T47D (cell line): Measurements from ENCODE around the gene MAVS.
"Not testable (repeated sequence)": the region's sequence is repeated elsewhere in the genome, so short reads cannot be mapped to it uniquely, and the experiment has no call there.

Experiments
- DNase-seq, 2 experiments: peaks; one replicate each; pipeline versions ENCODE4 v3.0.0 to v3.0.0-alpha.2; 2011 to 2012; ENCODE audit warnings: low read depth in 1 of 2, low spot score in 1 of 2
- JUND ChIP-seq: IDR thresholded peaks from 2 replicates; pipeline ENCODE4 v1.6.1; 2012; ENCODE audit warnings: low read depth
- in situ Hi-C: cut with HindIII; loops from 2 replicates; pipeline ENCODE4 v1.10.0; 2016; ENCODE audit warnings: low sequenced_read_pairs, low pct_unique_long_range_greater_than_20kb

MAVS gene

DNA sequence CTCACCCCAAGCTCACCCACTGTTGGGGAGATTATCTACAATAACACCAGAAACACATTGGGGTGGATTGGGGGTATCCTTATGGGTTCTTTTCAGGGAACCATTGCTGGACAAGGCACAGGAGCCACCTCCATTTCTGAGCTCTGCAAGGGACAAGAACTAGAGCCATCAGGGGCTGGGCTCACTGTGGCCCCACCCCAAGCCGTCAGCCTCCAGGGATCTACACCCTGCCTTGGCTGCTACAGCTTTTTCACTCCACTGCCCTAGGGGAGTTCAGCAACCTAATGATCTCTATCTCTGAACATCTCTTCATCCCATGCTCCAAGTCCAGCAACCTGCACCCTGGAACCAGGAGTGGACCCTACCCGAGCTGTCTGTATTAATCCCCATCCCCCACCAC is 21.2 kb downstream of the MAVS start:
- no peak for DNase-seq
- no peak for TF ChIP-seq JUND
- in situ Hi-C loops = no loop called here

DNA sequence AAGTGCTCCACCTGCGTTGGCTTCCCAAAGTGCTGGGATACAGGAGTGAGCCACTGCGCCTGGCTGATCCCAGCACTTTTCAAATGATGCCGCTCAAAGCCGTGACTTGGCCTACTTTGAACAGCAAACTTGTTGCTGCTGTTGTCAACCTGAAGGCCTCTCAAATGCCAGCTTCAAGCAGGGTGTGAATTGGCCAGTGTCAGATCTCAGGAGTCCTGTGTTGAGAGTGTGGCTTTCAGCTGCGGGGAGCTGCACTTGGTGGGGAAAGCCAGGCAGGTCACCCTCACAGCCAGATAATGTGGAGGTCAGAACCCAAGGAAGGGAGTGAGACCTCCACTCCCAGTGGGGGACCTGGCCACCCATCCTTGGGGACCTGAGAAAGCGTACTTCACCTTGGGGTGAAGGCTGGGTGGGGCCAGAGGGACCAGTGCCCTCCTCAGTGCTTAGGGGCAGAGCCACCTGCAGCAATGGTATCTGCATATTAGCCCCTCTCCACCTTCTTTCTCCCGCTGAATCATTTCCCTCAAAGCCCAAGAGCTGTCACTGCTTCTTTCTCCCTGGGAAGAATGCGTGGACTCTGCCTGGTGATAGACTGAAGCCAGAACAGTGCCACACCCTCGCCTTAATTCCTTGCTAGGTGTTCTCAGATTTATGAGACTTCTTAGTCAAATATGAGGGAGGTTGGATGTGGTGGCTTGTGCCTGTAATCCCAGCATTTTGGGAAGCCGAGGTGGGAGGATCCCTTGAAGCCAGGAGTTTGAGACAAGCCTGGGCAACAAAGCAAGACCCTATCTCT is 23.4 kb downstream of the MAVS start:
- no peak for DNase-seq
- in situ Hi-C loops = no loop called here
- TF ChIP-seq JUND = no peak

- in situ Hi-C loops = no loop called here
- TF ChIP-seq JUND = no peak
Measured at GRCh38 chr20:3871550-3872265, 25.1 kb downstream of the MAVS start.

GRCh38 chr20:3873507-3873906 is 26.9 kb downstream of the MAVS start:
- TF ChIP-seq JUND = no peak
- in situ Hi-C loops = no loop called here
- DNase-seq = no peak

More at GRCh38 chr20:3871550-3872265, 25.1 kb downstream of the MAVS start:
- DNase-seq = no peak

DNA sequence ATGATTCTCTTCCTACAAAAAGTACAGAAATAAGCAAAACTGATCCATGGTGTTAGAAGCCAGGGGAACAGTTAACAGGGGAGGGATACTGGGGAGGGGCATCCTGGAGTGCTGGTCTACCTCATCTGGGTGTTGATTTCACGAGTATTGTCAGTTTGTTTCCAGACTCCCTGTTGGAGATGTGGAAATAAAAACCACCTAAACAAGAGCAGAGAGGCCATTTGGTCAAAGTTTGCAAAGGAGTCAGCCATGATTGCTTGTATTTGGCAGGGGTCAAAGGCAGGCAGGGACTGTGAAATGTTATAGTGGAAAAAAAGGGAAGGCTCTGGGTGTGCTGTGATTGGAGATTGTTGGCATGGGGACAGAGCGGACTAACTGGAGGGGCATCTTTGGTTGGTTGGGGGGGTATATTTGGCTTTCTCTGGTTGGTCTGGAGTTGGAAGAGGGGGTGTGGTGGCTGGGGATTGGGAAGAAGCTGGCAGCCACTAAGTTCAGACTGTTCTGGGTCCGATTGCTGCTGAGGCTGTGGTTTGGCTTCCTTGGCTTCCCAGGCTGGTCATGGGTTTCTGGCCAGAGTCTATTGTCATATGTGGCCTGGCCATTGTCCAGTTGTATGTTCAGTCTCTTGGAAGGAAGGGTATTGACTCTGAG is 27.7 kb downstream of the MAVS start:
- DNase-seq = no peak
- TF ChIP-seq JUND = no peak
- in situ Hi-C loops = no loop called here

DNA sequence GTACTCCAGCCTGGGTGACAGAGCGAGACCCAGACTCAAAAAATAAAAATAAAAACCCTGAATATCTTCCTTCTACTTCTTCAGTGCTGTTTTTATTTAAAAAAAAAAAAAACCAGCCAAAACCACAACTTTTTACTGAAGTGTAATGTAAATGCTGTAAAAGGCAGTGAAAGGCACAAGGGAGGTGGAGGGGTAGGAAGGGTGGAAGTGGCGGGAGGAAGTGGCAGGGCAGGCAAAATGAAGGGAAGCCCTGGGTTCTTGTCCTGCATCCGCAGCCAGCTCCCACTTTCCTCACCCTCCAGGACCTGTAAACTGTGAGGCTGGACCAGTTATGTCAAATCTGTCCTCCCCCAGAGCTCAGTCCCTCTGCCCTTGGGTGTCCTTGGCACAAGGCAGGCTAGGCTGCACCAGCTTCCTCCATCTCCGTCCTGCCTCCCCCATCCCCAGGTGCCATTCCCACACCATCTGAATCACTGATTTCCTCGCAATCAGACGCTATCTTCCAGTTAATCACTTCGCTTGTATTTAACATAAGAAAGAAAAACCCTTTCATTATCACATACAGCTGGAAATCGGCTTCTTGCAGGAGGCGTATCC is 28.8 kb downstream of the MAVS start:
- no peak for TF ChIP-seq JUND
- DNase-seq = no peak
- in situ Hi-C loops = no loop called here

DNA sequence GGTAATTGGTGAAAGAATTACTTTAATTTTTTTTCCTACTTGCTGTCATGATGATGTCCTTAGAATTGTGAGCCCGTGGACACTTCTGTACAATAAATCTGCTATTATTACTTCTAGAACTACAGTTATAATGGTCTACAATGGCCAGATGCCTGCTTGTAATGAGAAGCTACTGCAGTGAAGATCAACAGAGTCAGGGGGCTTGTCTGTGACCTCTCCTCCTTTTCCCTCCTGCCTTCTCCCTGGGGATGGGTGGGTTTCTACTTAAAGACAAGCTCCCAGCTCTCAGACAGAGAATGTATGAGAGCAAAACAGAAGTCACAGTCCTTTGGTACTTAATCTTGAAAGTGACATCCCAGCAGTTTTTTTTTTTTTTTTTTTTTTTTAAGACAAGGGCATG is 29.4 kb downstream of the MAVS start:
- no peak for DNase-seq
- in situ Hi-C loops = no loop called here
- TF ChIP-seq JUND = no peak

DNA sequence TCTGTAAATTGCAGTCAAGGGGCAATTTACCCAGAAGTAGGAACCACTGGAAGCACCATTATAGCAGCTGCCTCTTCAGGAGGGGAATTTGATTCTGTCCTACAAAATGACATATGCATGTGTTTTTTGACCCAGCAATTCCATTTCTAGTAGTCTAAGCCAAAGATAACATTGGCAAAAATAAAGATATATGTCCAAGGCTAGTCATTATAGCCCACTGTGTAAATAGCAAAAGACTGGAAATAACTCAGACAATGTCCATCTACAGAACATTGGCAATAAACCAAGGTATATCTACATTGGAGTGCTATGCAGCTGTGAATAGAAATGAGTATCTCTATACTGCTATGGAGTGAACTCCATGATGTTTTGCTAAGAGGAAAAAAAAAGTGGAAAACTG is 30.0 kb downstream of the MAVS start:
- DNase-seq = no peak
- no peak for TF ChIP-seq JUND
- in situ Hi-C loops = no loop called here

- in situ Hi-C loops = not testable (repeated sequence)
Measured at GRCh38 chr20:3878921-3879274, 32.3 kb downstream of the MAVS start.

GRCh38 chr20:3885715-3886114 is 39.1 kb downstream of the MAVS start:
- DNase-seq = no peak
- in situ Hi-C loops = no loop called here
- no peak for TF ChIP-seq JUND

More at GRCh38 chr20:3878921-3879274, 32.3 kb downstream of the MAVS start:
- DNase-seq = not testable (repeated sequence)

DNA sequence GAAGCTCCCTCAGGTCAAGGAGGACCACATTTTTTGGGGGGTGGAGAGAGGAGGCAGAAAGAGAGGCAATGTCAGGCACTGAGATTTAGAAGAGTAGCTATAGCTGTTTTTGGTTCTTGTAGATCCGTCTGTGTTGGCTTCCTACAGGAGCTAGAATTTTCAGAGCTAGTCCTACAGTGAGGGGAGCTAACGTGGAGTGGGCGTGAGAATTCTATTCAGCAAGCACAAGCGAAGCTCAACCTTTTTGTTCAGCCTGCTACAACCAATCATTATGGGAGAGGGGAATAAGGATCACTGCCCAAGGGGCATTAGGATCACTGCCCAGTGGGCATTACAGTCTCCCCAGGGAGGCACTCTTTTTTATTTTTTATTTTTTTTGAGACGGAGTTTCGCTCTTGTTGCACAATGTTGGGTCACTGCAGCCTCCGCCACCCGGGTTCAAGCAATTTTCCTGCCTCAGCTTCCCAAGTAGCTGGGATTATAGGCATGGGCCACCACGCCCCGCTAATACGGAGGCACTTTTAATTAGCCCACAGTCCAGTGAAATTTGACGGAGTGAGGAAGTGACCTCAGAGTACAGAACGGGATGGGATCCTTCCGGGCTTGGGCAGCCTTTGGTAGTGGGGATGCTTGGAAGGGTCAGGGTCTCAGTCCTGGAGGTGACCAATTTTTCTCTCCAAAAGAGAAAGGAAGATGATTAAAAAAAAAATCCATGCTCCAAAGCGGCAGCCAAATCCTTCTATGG is 41.4 kb downstream of the MAVS start:
- in situ Hi-C loops = no loop called here
- peak in 1 of 2 experiments; percentile 53 for DNase-seq
- TF ChIP-seq JUND = no peak
